T-cell (primary cell): ENCODE measurements around the gene RPN2. TPM values are rescaled to one million over a fixed set of nuclear protein-coding genes. Genes with fewer than 3 reads are reported as not detected.

Experiments used
- ATAC-seq, 4 experiments: fragments of 200-7000 bp in 3 of 4; fragments of 150-1000 bp in 1 of 4; cut with Tn5 transposase; replicated peaks in 1 of 4; 1 replicate in 3 of 4; 2 replicates in 1 of 4; pipeline ENCODE4 v1.10.0; 2021; ENCODE audit warnings: moderate library complexity in 3 of 4, mild to moderate bottlenecking in 2 of 4, moderate number of reproducible peaks in 1 of 4
- CTCF ChIA-PET, 2 donors: fragments of 300-600 bp; sonication (Branson Sonifier 250); formaldehyde crosslinking; loops; one replicate each; lab custom pipeline; 2022; ENCODE audit warnings: antibody characterized with exemption in 2 of 2; lab: Charles Lee
- POLR2A ChIA-PET, 2 donors: fragments of 300-600 bp; sonication (Branson Sonifier 250); formaldehyde crosslinking; loops; one replicate each; lab custom pipeline; 2022; ENCODE audit warnings: antibody characterized with exemption in 2 of 2; lab: Charles Lee
- DNase-seq, 35 experiments: peaks; one replicate each; pipeline versions ENCODE4 v3.0.0 to v3.0.0-alpha.2; 2013 to 2023
- H3K27ac ChIP-seq: one replicate; pipeline ENCODE4 v1.5.1; 2013; ENCODE audit warnings: low read length
- H3K27me3 ChIP-seq, 2 experiments: replicated peaks in 1 of 2; 1 replicate in 1 of 2; 2 replicates in 1 of 2; pipeline versions ENCODE4 v1.6.1 to v1.7.0; 2013; ENCODE audit warnings: low read length in 1 of 2, mixed read lengths in 1 of 2; ENCODE audit not compliant: control insufficient read depth in 2 of 2, insufficient read depth in 2 of 2; ENCODE audit errors: extremely low read depth in 1 of 2
- H3K36me3 ChIP-seq, 2 donors: 1 replicate in 1 of 2; 2 replicates in 1 of 2; pipeline versions ENCODE4 v1.6.1 to v1.7.0; 2013; ENCODE audit warnings: low read length in 1 of 2; ENCODE audit not compliant: control insufficient read depth in 2 of 2, insufficient read depth in 1 of 2; ENCODE audit errors: extremely low read depth in 1 of 2
- H3K4me1 ChIP-seq, 2 experiments: 1 replicate in 1 of 2; 2 replicates in 1 of 2; pipeline versions ENCODE4 v1.6.1 to v1.7.0; 2013; ENCODE audit warnings: low read length in 2 of 2, mixed read lengths in 1 of 2; ENCODE audit not compliant: insufficient read depth in 2 of 2, control insufficient read depth in 1 of 2; ENCODE audit errors: extremely low read depth in 1 of 2
- H3K4me3 ChIP-seq, 2 donors: 1 replicate in 1 of 2; 2 replicates in 1 of 2; pipeline versions ENCODE4 v1.5.1 to v1.7.0; 2013; ENCODE audit warnings: mild to moderate bottlenecking in 2 of 2, low read length in 1 of 2, moderate library complexity in 1 of 2; ENCODE audit not compliant: control insufficient read depth in 1 of 2; ENCODE audit errors: extremely low read depth in 1 of 2
- H3K9me3 ChIP-seq: 2 replicates; pipeline ENCODE4 v1.7.0; 2013
- H3K27ac Mint-ChIP-seq, 2 donors: one replicate each; pipeline ENCODE4 v1.8.0; 2020 to 2021; ENCODE audit warnings: mild to moderate bottlenecking in 2 of 2, mixed read lengths in 2 of 2
- H3K27me3 Mint-ChIP-seq, 2 donors: one replicate each; pipeline ENCODE4 v1.8.0; 2021 to 2022; ENCODE audit warnings: mixed read lengths in 2 of 2
- H3K36me3 Mint-ChIP-seq: one replicate; pipeline ENCODE4 v1.8.0; 2021; ENCODE audit warnings: mixed read lengths
- H3K4me1 Mint-ChIP-seq, 3 donors: one replicate each; pipeline ENCODE4 v1.8.0; 2020 to 2022; ENCODE audit warnings: mixed read lengths in 3 of 3, mild to moderate bottlenecking in 1 of 3
- H3K4me3 Mint-ChIP-seq, 3 donors: one replicate each; pipeline ENCODE4 v1.8.0; 2020 to 2022; ENCODE audit warnings: mild to moderate bottlenecking in 3 of 3, mixed read lengths in 3 of 3, moderate library complexity in 3 of 3
- H3K9me3 Mint-ChIP-seq, 3 donors: one replicate each; pipeline ENCODE4 v1.8.0; 2020 to 2022; ENCODE audit warnings: mixed read lengths in 3 of 3
- WGBS: methylation state at CpG from one replicate; pipeline ENCODE4 v1.1.5; 2013; ENCODE audit warnings: missing lambda C conversion rate; ENCODE audit not compliant: insufficient coverage; 5-methylcytosine and 5-hydroxymethylcytosine counted together
- total RNA-seq, 35 experiments: library from RNA in 6 of 35; stranded (reverse) in 6 of 35; fragments of 120-200 nt in 1 of 35; gene quantifications; one replicate each; pipeline versions ENCODE4 v1.2.1 to v1.2.4 and lab custom pipeline; 2013 to 2026

RPN2 gene
- total RNA-seq, 5 donors from 2014 or later (not counting 1 experiment from before 2014, with no cell fraction given) = 88.8 to 130 (median 121) TPM

DNA sequence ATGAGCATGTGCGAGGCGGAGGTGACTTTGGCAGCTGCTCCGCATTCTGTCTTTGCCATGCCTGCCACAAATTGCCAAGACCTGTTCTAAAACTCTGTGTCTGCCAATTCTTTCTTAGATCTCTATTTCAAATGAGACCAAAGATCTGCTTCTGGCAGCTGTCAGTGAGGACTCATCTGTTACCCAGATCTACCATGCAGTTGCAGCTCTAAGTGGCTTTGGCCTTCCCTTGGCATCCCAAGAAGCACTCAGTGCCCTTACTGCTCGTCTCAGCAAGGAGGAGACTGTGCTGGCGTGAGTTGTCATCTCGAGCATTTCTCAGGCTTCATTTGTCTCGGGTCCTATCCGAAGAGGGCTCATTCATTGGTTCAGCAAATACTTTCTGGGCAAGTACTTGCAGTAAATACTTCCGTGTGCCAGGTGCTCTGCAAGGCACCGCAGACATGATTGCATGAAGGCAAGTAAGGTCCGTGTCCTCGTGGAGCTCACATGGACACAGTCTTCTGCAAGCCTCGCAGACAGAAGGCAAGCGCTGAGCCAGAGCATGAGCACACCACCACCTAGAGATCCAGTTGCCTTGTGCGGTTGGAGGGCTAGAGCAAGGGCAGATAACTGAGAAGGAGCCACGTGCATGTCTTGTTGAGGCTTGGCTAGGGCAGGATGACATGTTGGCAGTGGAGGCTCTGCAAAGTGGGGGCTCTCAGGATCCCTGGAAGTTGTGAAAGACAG, 20.0 kb downstream of the RPN2 start:
- H3K9me3 ChIP-seq = no peaks in the 10 kb centered on the region
- no peak overlapping the region for H3K4me3 Mint-ChIP-seq
- peaks cover 31 to 34% (median 34%) of the 10 kb centered on the region in 3 donors for H3K4me1 Mint-ChIP-seq
- no peaks in the 10 kb centered on the region for H3K27me3 Mint-ChIP-seq
- no peak for ATAC-seq
- 90% methylated on average over 14 of the region's 16 CpGs for WGBS
- no peaks in the 10 kb centered on the region for H3K27me3 ChIP-seq
- no peak overlapping the region for H3K27ac Mint-ChIP-seq
- peaks cover 53% of the 10 kb centered on the region for H3K36me3 Mint-ChIP-seq
- no peak overlapping the region for H3K27ac ChIP-seq
- ChIA-PET POLR2A (no interaction called here), CTCF (interaction anchor here (0.6 to 0.7 kb wide), 3 partner anchors 256 to 1234 kb away, joined by 3 to 4 read pairs (median 4); no protein-coding TSS in a partner anchor)
- H3K36me3 ChIP-seq = peaks cover 0 to 74% of the 10 kb centered on the region in 2 donors
- H3K4me3 ChIP-seq = no peak overlapping the region
- peaks cover 10 to 26% of the 10 kb centered on the region in 2 experiments for H3K4me1 ChIP-seq
- no peak for DNase-seq
- no peaks in the 10 kb centered on the region for H3K9me3 Mint-ChIP-seq

GRCh38 chr20:37200376-37200775, 21.2 kb downstream of the RPN2 start:
- no peaks in the 10 kb centered on the region for H3K27me3 Mint-ChIP-seq
- no peak overlapping the region for H3K27ac Mint-ChIP-seq
- H3K36me3 Mint-ChIP-seq = peaks cover 66% of the 10 kb centered on the region
- H3K27ac ChIP-seq = no peak overlapping the region
- no peaks in the 10 kb centered on the region for H3K9me3 Mint-ChIP-seq
- WGBS = no CpG with 5 or more reads among the region's 4 CpGs
- no peaks in the 10 kb centered on the region for H3K27me3 ChIP-seq
- peaks cover 2 to 13% of the 10 kb centered on the region in 2 experiments for H3K4me1 ChIP-seq
- H3K4me3 Mint-ChIP-seq = no peak overlapping the region
- no peak for DNase-seq
- no peak overlapping the region for H3K4me3 ChIP-seq
- POLR2A ChIA-PET = no interaction called here
- H3K36me3 ChIP-seq = peaks cover 8 to 86% of the 10 kb centered on the region in 2 donors
- CTCF ChIA-PET = interaction anchor here in 1 of 2 donors (0.7 to 1.0 kb wide), 2 partner anchors 11 to 27 kb away, joined by 3 read pairs; no protein-coding TSS in a partner anchor
- no peaks in the 10 kb centered on the region for H3K9me3 ChIP-seq
- peaks cover 18 to 22% (median 22%) of the 10 kb centered on the region in 3 donors for H3K4me1 Mint-ChIP-seq
- ATAC-seq = no peak

- Mint-ChIP-seq H3K4me1 (peaks cover 12 to 17% (median 17%) of the 10 kb centered on the region in 3 donors), H3K27me3 (no peaks in the 10 kb centered on the region), H3K27ac (no peak overlapping the region), H3K9me3 (no peaks in the 10 kb centered on the region), H3K4me3 (no peak overlapping the region), H3K36me3 (peaks cover 71% of the 10 kb centered on the region)
- WGBS = 96% methylated on average over 5 of the region's 13 CpGs
- ATAC-seq = no peak
- POLR2A ChIA-PET = no interaction called here
- no peaks in the 10 kb centered on the region for H3K9me3 ChIP-seq
- CTCF ChIA-PET = interaction anchor here (0.6 to 1.8 kb wide), 6 partner anchors 9 to 948 kb away, joined by 3 to 5 read pairs (median 4); no protein-coding TSS in a partner anchor
- no peaks in the 10 kb centered on the region for H3K27me3 ChIP-seq
- H3K36me3 ChIP-seq = peaks cover 8 to 94% of the 10 kb centered on the region in 2 donors
- no peak for DNase-seq
- peaks cover 0 to 12% of the 10 kb centered on the region in 2 experiments for H3K4me1 ChIP-seq
- H3K27ac ChIP-seq = no peak overlapping the region
- H3K4me3 ChIP-seq = no peak overlapping the region
These were observed 22.0 kb downstream of the RPN2 start for GRCh38 chr20:37200926-37201826.

- no peaks in the 10 kb centered on the region for H3K9me3 Mint-ChIP-seq
- no peaks in the 10 kb centered on the region for H3K9me3 ChIP-seq
- H3K4me1 Mint-ChIP-seq = peaks cover 6 to 12% (median 12%) of the 10 kb centered on the region in 3 donors
- peaks cover 69% of the 10 kb centered on the region for H3K36me3 Mint-ChIP-seq
- DNase-seq = no peak
- H3K4me3 Mint-ChIP-seq = no peak overlapping the region
- H3K27ac Mint-ChIP-seq = no peak overlapping the region
- H3K27me3 Mint-ChIP-seq = no peaks in the 10 kb centered on the region
- H3K4me1 ChIP-seq = peaks cover 0 to 5% of the 10 kb centered on the region in 2 experiments
- CTCF ChIA-PET = interaction anchor here (0.6 to 1.8 kb wide), 4 partner anchors 10 to 949 kb away, joined by 3 to 5 read pairs (median 4); no protein-coding TSS in a partner anchor
- H3K4me3 ChIP-seq = no peak overlapping the region
- ATAC-seq = no peak
- H3K27ac ChIP-seq = no peak overlapping the region
- no CpG with 5 or more reads among the region's 2 CpGs for WGBS
- POLR2A ChIA-PET = no interaction called here
- H3K27me3 ChIP-seq = no peaks in the 10 kb centered on the region
- peaks cover 8 to 94% of the 10 kb centered on the region in 2 donors for H3K36me3 ChIP-seq
These were observed 22.7 kb downstream of the RPN2 start for GRCh38 chr20:37201827-37202162.

- WGBS = 100% methylated on average over 1 of the region's 6 CpGs
- H3K36me3 ChIP-seq = peaks cover 8 to 95% of the 10 kb centered on the region in 2 donors
- Mint-ChIP-seq H3K27ac (no peak overlapping the region), H3K9me3 (no peaks in the 10 kb centered on the region), H3K36me3 (peaks cover 70% of the 10 kb centered on the region), H3K4me1 (peaks cover 0 to 7% (median 6%) of the 10 kb centered on the region in 3 donors), H3K4me3 (no peak overlapping the region), H3K27me3 (no peaks in the 10 kb centered on the region)
- H3K27ac ChIP-seq = no peak overlapping the region
- H3K4me1 ChIP-seq = no peaks in the 10 kb centered on the region
- ATAC-seq = peak in 1 of 4 experiments; percentile 50
- no peaks in the 10 kb centered on the region for H3K27me3 ChIP-seq
- POLR2A ChIA-PET = no interaction called here
- H3K4me3 ChIP-seq = no peak overlapping the region
- DNase-seq = peak in 6 of 35 experiments; percentile 5 to 57 (median 17)
- H3K9me3 ChIP-seq = no peaks in the 10 kb centered on the region
- CTCF ChIA-PET = interaction anchor here (1.0 to 1.8 kb wide), 3 partner anchors 10 to 332 kb away, joined by 3 to 4 read pairs (median 4); no protein-coding TSS in a partner anchor
These were observed 23.3 kb downstream of the RPN2 start for GRCh38 chr20:37202267-37202943.
